ENCODE results near the gene MTHFD2.

- TF ChIP-seq REST (IDR thresholded peaks at IDR 0.05; ENCODE audit: low read depth, low read length) (no peak), MAX (IDR thresholded peaks at IDR 0.05; ENCODE audit: low read depth) (no peak), RCOR1 (IDR thresholded peaks at IDR 0.05; ENCODE audit: low read length) (no peak), GABPA (IDR thresholded peaks at IDR 0.05; ENCODE audit: low read depth) (no peak), CTCF (IDR thresholded peaks at IDR 0.05) (no peak), POLR2AphosphoS5 (IDR thresholded peaks at IDR 0.05; ENCODE audit: low read depth, low read length) (no peak), RAD21 (IDR thresholded peaks at IDR 0.05; ENCODE audit: low read length) (no peak), NFIC (IDR thresholded peaks at IDR 0.05; ENCODE audit: borderline replicate concordance) (no peak), NRF1 (IDR thresholded peaks at IDR 0.05; ENCODE audit: low read depth, low read length) (no peak), FOSL2 (IDR thresholded peaks at IDR 0.05; ENCODE audit: borderline replicate concordance, low read depth) (no peak), EZH2phosphoT487 (IDR thresholded peaks at IDR 0.05; ENCODE audit: borderline replicate concordance, low read depth) (no peak)
These were observed 57.3 kb downstream of the MTHFD2 start for GRCh38 chr2:74255660-74256213.
